ENCODE measurements around the gene TMPRSS2.
"Not testable (repeated sequence)": the region's sequence is repeated elsewhere in the genome, so short reads cannot be mapped to it uniquely, and the experiment has no call there.

TMPRSS2 gene

DNA sequence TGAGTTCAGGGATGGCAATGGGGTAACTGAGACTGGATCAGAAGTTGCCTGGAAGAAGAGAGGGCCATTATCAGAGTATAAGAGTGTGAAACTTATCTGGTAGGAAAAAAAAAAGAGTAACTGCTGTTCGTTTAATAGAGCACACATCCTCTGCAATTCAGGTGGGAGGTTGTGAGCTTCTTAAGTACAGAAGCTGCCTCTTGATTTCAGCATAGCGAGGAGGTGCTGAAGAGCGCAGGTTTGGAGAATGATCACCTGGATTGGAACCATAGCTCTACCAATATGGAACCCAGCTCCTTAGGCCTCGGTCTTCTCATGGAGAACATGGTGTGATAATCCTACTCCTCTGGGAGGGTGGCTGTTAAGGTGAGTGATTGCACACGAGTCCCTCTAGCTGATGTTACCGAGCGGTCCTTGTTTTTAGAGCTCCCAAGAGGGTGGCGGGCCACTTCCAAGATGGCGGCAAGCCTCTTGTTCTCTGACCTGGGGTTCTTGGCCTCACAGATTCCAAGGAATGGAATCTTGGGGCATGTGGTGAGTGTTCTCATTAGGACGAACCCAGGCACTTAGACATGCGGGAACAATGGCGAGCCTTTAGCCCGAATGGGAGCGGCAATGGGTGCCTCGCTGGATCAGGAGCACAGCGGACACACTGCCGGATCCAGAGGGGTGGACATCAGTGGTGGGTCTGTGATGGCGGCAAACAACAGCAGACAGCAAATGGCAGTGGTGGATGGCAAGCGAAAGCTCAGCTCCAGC lies 85.2 kb downstream of the TMPRSS2 start:
- no peak for DNase-seq
- Histone ChIP-seq H4K20me1 (ENCODE audit: insufficient read depth, low read length) (no peaks in the 10 kb centered on the region), H2AFZ (ENCODE audit: low read length) (no peak overlapping the region), H3K4me2 (ENCODE audit: low read depth, low read length) (no peak overlapping the region), H3K9me2 (replicated peaks; ENCODE audit: insufficient read depth, low read length) (no peaks in the 10 kb centered on the region), H3K27ac (ENCODE audit: low read length) (no peak overlapping the region), H3K27me3 (replicated peaks; ENCODE audit: insufficient read depth, low read length) (no peaks in the 10 kb centered on the region), H3K36me3 (replicated peaks; ENCODE audit: insufficient read depth, low read length) (no peaks in the 10 kb centered on the region), H3K4me1 (ENCODE audit: low read length) (peaks cover 13% of the 10 kb centered on the region), H3F3A (ENCODE audit: insufficient read depth, low read length) (peaks cover 16% of the 10 kb centered on the region; the same call in 1 of the 2 replicates), H3K9me3 (replicated peaks; ENCODE audit: insufficient read depth, low read length) (no peaks in the 10 kb centered on the region), H3K79me2 (ENCODE audit: low read length) (no peaks in the 10 kb centered on the region), H3K4me3 (ENCODE audit: low read length) (no peak overlapping the region), H3K9ac (ENCODE audit: low read length) (no peak overlapping the region)
- no peak for TF ChIP-seq CTCF (IDR thresholded peaks at IDR 0.05; ENCODE audit: low read length)
- TF ChIP-seq EZH2phosphoT487 (IDR thresholded peaks at IDR 0.05; ENCODE audit: low read length): no peak
- TF ChIP-seq EZH2 (optimal IDR thresholded peaks at IDR 0.05; ENCODE audit: low read depth, low read length): no peak

DNA sequence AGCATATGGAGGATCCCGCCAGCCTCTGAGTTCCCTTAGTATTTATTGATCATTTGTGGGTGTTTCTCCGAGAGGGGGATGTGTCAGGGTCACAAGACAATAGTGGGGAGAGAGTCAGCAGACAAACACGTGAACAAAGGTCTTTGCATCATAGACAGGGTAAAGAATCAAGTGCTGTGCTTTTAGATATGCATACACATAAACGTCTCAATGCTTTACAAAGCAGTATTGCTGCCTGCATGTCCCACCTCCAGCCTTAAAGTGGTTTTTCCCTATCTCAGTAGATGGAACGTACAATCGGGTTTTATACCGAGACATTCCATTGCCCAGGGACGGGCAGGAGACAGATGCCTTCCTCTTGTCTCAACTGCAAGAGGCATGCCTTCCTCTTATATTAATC lies 87.0 kb downstream of the TMPRSS2 start:
- not testable (repeated sequence) for H3K27ac ChIP-seq (ENCODE audit: low read length); H3K36me3 ChIP-seq (replicated peaks; ENCODE audit: insufficient read depth, low read length); DNase-seq; H3K9me3 ChIP-seq (replicated peaks; ENCODE audit: insufficient read depth, low read length); H3K4me2 ChIP-seq (ENCODE audit: low read depth, low read length); H3K9me2 ChIP-seq (replicated peaks; ENCODE audit: insufficient read depth, low read length); H3K9ac ChIP-seq (ENCODE audit: low read length); H3K79me2 ChIP-seq (ENCODE audit: low read length); H4K20me1 ChIP-seq (ENCODE audit: insufficient read depth, low read length); H3K27me3 ChIP-seq (replicated peaks; ENCODE audit: insufficient read depth, low read length); H3K4me3 ChIP-seq (ENCODE audit: low read length); H2AFZ ChIP-seq (ENCODE audit: low read length)
- H3K4me1 ChIP-seq (ENCODE audit: low read length): peaks cover 13% of the 10 kb centered on the region
- H3F3A ChIP-seq (ENCODE audit: insufficient read depth, low read length): peaks cover 12% of the 10 kb centered on the region; the same call in 1 of the 2 replicates

GRCh38 chr21:41419921-41420862 lies 87.8 kb downstream of the TMPRSS2 start:
- Histone ChIP-seq H2AFZ (ENCODE audit: low read length) (peak overlapping the region; percentile 35), H3K9me3 (replicated peaks; ENCODE audit: insufficient read depth, low read length) (no peaks in the 10 kb centered on the region), H3K9ac (ENCODE audit: low read length) (peak overlapping the region; percentile 43; the same call in 1 of the 2 replicates), H3K36me3 (replicated peaks; ENCODE audit: insufficient read depth, low read length) (no peaks in the 10 kb centered on the region), H3F3A (ENCODE audit: insufficient read depth, low read length) (peaks cover 9% of the 10 kb centered on the region; the same call in 1 of the 2 replicates), H3K27me3 (replicated peaks; ENCODE audit: insufficient read depth, low read length) (no peaks in the 10 kb centered on the region), H4K20me1 (ENCODE audit: insufficient read depth, low read length) (no peaks in the 10 kb centered on the region), H3K79me2 (ENCODE audit: low read length) (no peaks in the 10 kb centered on the region), H3K4me2 (ENCODE audit: low read depth, low read length) (peak overlapping the region; percentile 100), H3K4me1 (ENCODE audit: low read length) (peaks cover 9% of the 10 kb centered on the region), H3K27ac (ENCODE audit: low read length) (peak overlapping the region; percentile 22; the same call in 1 of the 2 replicates), H3K4me3 (ENCODE audit: low read length) (peak overlapping the region; percentile 65), H3K9me2 (replicated peaks; ENCODE audit: insufficient read depth, low read length) (no peaks in the 10 kb centered on the region)
- TF ChIP-seq EZH2phosphoT487 (IDR thresholded peaks at IDR 0.05; ENCODE audit: low read length) (no peak), CTCF (IDR thresholded peaks at IDR 0.05; ENCODE audit: low read length) (no peak), EZH2 (optimal IDR thresholded peaks at IDR 0.05; ENCODE audit: low read depth, low read length) (no peak)
- DNase-seq: peak; percentile 86

Measured in MM.1S (cell line).